GM21528 (cell line): ENCODE measurements around the gene KDM2B.
"Not testable (repeated sequence)": the region's sequence is repeated elsewhere in the genome, so short reads cannot be mapped to it uniquely, and the experiment has no call there.

Experiments used
- ATAC-seq: cut with Tn5 transposase; IDR thresholded peaks from one replicate; pipeline ENCODE4 v1.9.1; 2021; ENCODE audit warnings: mild to moderate bottlenecking, moderate library complexity; ENCODE audit not compliant: unreplicated experiment, low FRiP score

KDM2B gene

GRCh38 chr12:121590476-121591143 is 9.8 kb upstream of the KDM2B start:
- peak; percentile 56 for ATAC-seq

- ATAC-seq, result not testable (repeated sequence)
Measured at GRCh38 chr12:121584885-121585284, 4.1 kb upstream of the KDM2B start.

- not testable (repeated sequence) for ATAC-seq
Measured at GRCh38 chr12:121583334-121583661, 2.5 kb upstream of the KDM2B start.

- ATAC-seq, result no peak
Measured at GRCh38 chr12:121582583-121583333, 1.9 kb upstream of the KDM2B start.

- ATAC-seq, result no peak
Measured at GRCh38 chr12:121581686-121582429, 1.0 kb upstream of the KDM2B start.

GRCh38 chr12:121579981-121580868 is 598 bp downstream of the KDM2B start:
- ATAC-seq, result no peak

- no peak for ATAC-seq
Measured at GRCh38 chr12:121579190-121579791, 1.5 kb downstream of the KDM2B start.

- ATAC-seq, result no peak
Measured at GRCh38 chr12:121578230-121579189, 2.3 kb downstream of the KDM2B start.

- ATAC-seq, result no peak
Measured at GRCh38 chr12:121577443-121578180, 3.2 kb downstream of the KDM2B start.

GRCh38 chr12:121576851-121577391 is 3.9 kb downstream of the KDM2B start:
- no peak for ATAC-seq

GRCh38 chr12:121575952-121576625 is 4.7 kb downstream of the KDM2B start:
- ATAC-seq, result no peak

GRCh38 chr12:121575051-121575450 is 5.8 kb downstream of the KDM2B start:
- no peak for ATAC-seq

- no peak for ATAC-seq
Measured at GRCh38 chr12:121574025-121574424, 6.8 kb downstream of the KDM2B start.

- no peak for ATAC-seq
Measured at GRCh38 chr12:121571920-121572319, 8.9 kb downstream of the KDM2B start.

- no peak for ATAC-seq
Measured at GRCh38 chr12:121570467-121571283, 10.1 kb downstream of the KDM2B start.

GRCh38 chr12:121568971-121569751 is 11.7 kb downstream of the KDM2B start:
- ATAC-seq, result no peak
